K562 (cell line): ENCODE results near the gene CCSER1. TPM values are rescaled to one million over a fixed set of nuclear protein-coding genes. Genes with fewer than 3 reads are reported as not detected.

Experiments
- ATAC-seq: fragments of 200-7000 bp; cut with Tn5 transposase; 3 replicates; pipeline ENCODE4 v1.9.1; 2020; ENCODE audit warnings: moderate library complexity
- BruUV-seq: library from RNA; stranded (reverse); fragments of 400-500 nt; replicated peaks from 2 replicates; lab custom pipeline; 2021; lab: Mats Ljungman, UMichigan
- CTCF ChIA-PET: fragments of 300-600 bp; formaldehyde crosslinking; extraction: SDS; loops from one replicate; lab custom pipeline; 2021; ENCODE audit warnings: low intra/inter-chr PET ratio; lab: Yijun Ruan, JAX
- POLR2A ChIA-PET: fragments of 300-600, 350-650 bp; sonication (Branson Sonifier 250); formaldehyde crosslinking; extraction: SDS; loops from one replicate; lab custom pipeline; 2021; ENCODE audit warnings: antibody characterized with exemption, inconsistent platforms; lab: Yijun Ruan, JAX
- DNase-seq, 4 experiments: peaks; one replicate each; pipeline versions ENCODE4 v3.0.0 to v3.0.0-alpha.2; 2011 to 2018; ENCODE audit warnings: low spot score in 3 of 4, mixed read lengths in 3 of 4; ENCODE audit errors: extremely low read depth in 1 of 4
- FAIRE-seq: peaks from 2 replicates; lab custom pipeline; 2011; peaks lifted over from hg19 to GRCh38; lab: Jason Lieb, UNC
- H2AFZ ChIP-seq: 2 replicates; pipeline ENCODE4 v1.6.0; 2011; ENCODE audit warnings: low read depth, low read length, control low read depth, inconsistent platforms
- H3K27ac ChIP-seq: fragments of 200-600 bp; 3 replicates; pipeline ENCODE4 v1.8.0; 2011; ENCODE audit warnings: low read depth, mild to moderate bottlenecking, control low read depth, inconsistent platforms, low read length, moderate library complexity, mixed read lengths; ENCODE audit errors: extremely low read depth
- H3K27me3 ChIP-seq, 2 experiments: fragments of 300-600 bp in 1 of 2; 2 replicates in 1 of 2; 3 replicates in 1 of 2; pipeline versions ENCODE4 v1.6.0 to v1.8.0; 2011; ENCODE audit warnings: inconsistent platforms in 2 of 2, low read length in 2 of 2, mild to moderate bottlenecking in 1 of 2, mixed read lengths in 1 of 2, moderate library complexity in 1 of 2; ENCODE audit not compliant: control insufficient read depth in 2 of 2, insufficient read depth in 2 of 2
- H3K36me3 ChIP-seq: fragments of 300-600 bp; 3 replicates; pipeline ENCODE4 v1.8.0; 2011; ENCODE audit warnings: mild to moderate bottlenecking, low read length, inconsistent platforms; ENCODE audit not compliant: control insufficient read depth, insufficient read depth
- H3K4me1 ChIP-seq, 2 experiments: fragments of 200-600 bp in 1 of 2; replicated peaks in 1 of 2; 2 replicates in 1 of 2; 3 replicates in 1 of 2; pipeline versions ENCODE4 v1.5.1 to v1.8.0; 2011; ENCODE audit warnings: inconsistent platforms in 2 of 2, low read length in 2 of 2, mild to moderate bottlenecking in 1 of 2, mixed read lengths in 1 of 2, moderate library complexity in 1 of 2; ENCODE audit not compliant: control insufficient read depth in 2 of 2, insufficient read depth in 2 of 2
- H3K4me2 ChIP-seq: 2 replicates; pipeline ENCODE4 v1.6.1; 2011; ENCODE audit warnings: low read length, control low read depth, inconsistent platforms, mixed read lengths; ENCODE audit not compliant: insufficient read depth
- H3K4me3 ChIP-seq: fragments of 200-600 bp; sonication (generic), shearing (Covaris generic); 2 replicates; pipeline ENCODE4 v1.5.1; 2016; ENCODE audit warnings: control low read depth, inconsistent platforms
- H3K79me2 ChIP-seq: fragments of 200-600 bp; 3 replicates; pipeline ENCODE4 v1.8.0; 2011; ENCODE audit warnings: low read length, inconsistent platforms; ENCODE audit not compliant: control insufficient read depth, insufficient read depth
- H3K9ac ChIP-seq, 2 experiments: 2 replicates each; pipeline versions ENCODE4 v1.6.0 to v1.6.1; 2011; ENCODE audit warnings: low read depth in 2 of 2, low read length in 2 of 2, control low read depth in 1 of 2, inconsistent platforms in 1 of 2, mild to moderate bottlenecking in 1 of 2, mixed read lengths in 1 of 2; ENCODE audit not compliant: insufficient read depth in 1 of 2
- H3K9me1 ChIP-seq: one replicate; pipeline ENCODE4 v1.6.0; 2011; ENCODE audit warnings: inconsistent platforms, mild to moderate bottlenecking, low read length, moderate library complexity; ENCODE audit not compliant: control insufficient read depth, insufficient read depth
- H3K9me3 ChIP-seq: replicated peaks from 2 replicates; pipeline ENCODE4 v1.5.1; 2011; ENCODE audit warnings: low read depth, low read length, inconsistent platforms; ENCODE audit not compliant: control insufficient read depth, insufficient read depth
- H4K20me1 ChIP-seq: replicated peaks from 2 replicates; pipeline ENCODE4 v1.6.1; 2011; ENCODE audit warnings: low read length, inconsistent platforms, mixed read lengths; ENCODE audit not compliant: control insufficient read depth, insufficient read depth
- BMI1 ChIP-seq: fragments of 150-350 bp; IDR thresholded peaks from 2 replicates; pipeline ENCODE4 v1.6.1; 2014; ENCODE audit warnings: low read length
- CBX2 ChIP-seq: fragments of 200-600 bp; sonication (generic); IDR thresholded peaks from one replicate; pipeline ENCODE4 v1.6.1; 2012; ENCODE audit warnings: mild to moderate bottlenecking, low read length, inconsistent platforms; ENCODE audit not compliant: insufficient read depth, poor library complexity, severe bottlenecking
- CTBP1 ChIP-seq: fragments of 450-650 bp; IDR thresholded peaks from 2 replicates; pipeline ENCODE4 v1.6.1; 2016; ENCODE audit warnings: borderline replicate concordance
- DDX20 ChIP-seq: fragments of 450-650 bp; IDR thresholded peaks from 2 replicates; pipeline ENCODE4 v1.6.1; 2016; ENCODE audit warnings: missing genetic modification characterization, low read depth, mild to moderate bottlenecking, missing compliant biosample characterization, moderate library complexity
- DNMT1 ChIP-seq: fragments of 450-650 bp; IDR thresholded peaks from 2 replicates; pipeline ENCODE4 v1.6.1; 2016; ENCODE audit warnings: antibody characterized with exemption, mild to moderate bottlenecking
- GTF2B ChIP-seq: IDR thresholded peaks from 2 replicates; pipeline ENCODE4 v1.6.1; 2011; ENCODE audit not compliant: insufficient read length; ENCODE audit errors: extremely low read depth
- HDAC1 ChIP-seq, 2 experiments: fragments of 450-650 bp; IDR thresholded peaks; 2 replicates each; pipeline ENCODE4 v1.6.1; 2016 to 2017; ENCODE audit warnings: inconsistent platforms in 1 of 2, mild to moderate bottlenecking in 1 of 2, moderate library complexity in 1 of 2
- HEY1 ChIP-seq: fragments of 250-450 bp; sonication (Bioruptor Pico); IDR thresholded peaks from 2 replicates; pipeline ENCODE4 v1.5.0; 2020; ENCODE audit warnings: mild to moderate bottlenecking, moderate library complexity, borderline replicate concordance
- HLTF ChIP-seq: fragments of 450-650 bp; IDR thresholded peaks from 2 replicates; pipeline ENCODE4 v1.6.1; 2016
- HOXB6 ChIP-seq: fragments of 250-450 bp; sonication (Bioruptor Pico); IDR thresholded peaks from 2 replicates; pipeline ENCODE4 v1.5.1; 2022; ENCODE audit warnings: mild to moderate bottlenecking, borderline replicate concordance
- NFIC ChIP-seq: fragments of 450-650 bp; IDR thresholded peaks from 2 replicates; pipeline ENCODE4 v1.6.1; 2017; ENCODE audit warnings: mild to moderate bottlenecking, inconsistent platforms
- PHB2 ChIP-seq: fragments of 450-650 bp; IDR thresholded peaks from 2 replicates; pipeline ENCODE4 v1.6.1; 2017; ENCODE audit warnings: low read depth
- RAD21 ChIP-seq, 2 experiments: fragments of 250-450 bp in 1 of 2; fragments of 450-650 bp in 1 of 2; sonication (Bioruptor Pico) in 1 of 2; formaldehyde crosslinking in 1 of 2; IDR thresholded peaks in 1 of 2; conservative IDR thresholded peaks in 1 of 2; 2 replicates each; pipeline versions ENCODE4 v1.4.0 to v1.8.0; 2020 to 2022; ENCODE audit warnings: mild to moderate bottlenecking in 2 of 2, moderate library complexity in 1 of 2
- RBFOX2 ChIP-seq: fragments of 200-400 bp; formaldehyde crosslinking; IDR thresholded peaks from 2 replicates; pipeline ENCODE4 v1.6.1; 2017; ENCODE audit warnings: low read depth, mild to moderate bottlenecking, low read length, moderate library complexity
- RHOXF2B ChIP-seq: fragments of 250-450 bp; sonication (Bioruptor Pico); conservative IDR thresholded peaks from 2 replicates; pipeline ENCODE4 v1.5.1; 2021
- THRB ChIP-seq: fragments of 450-650 bp; formaldehyde crosslinking; conservative IDR thresholded peaks from 2 replicates; pipeline ENCODE4 v1.4.0; 2022; ENCODE audit warnings: mild to moderate bottlenecking, missing genetic modification characterization
- ZC3H4 ChIP-seq: sonication (generic); formaldehyde crosslinking; IDR thresholded peaks from 2 replicates; pipeline ENCODE4 v1.9.0; 2021; ENCODE audit warnings: missing genetic modification reagents, borderline replicate concordance
- WGBS: fragments of 100-300 bp; shearing (Covaris generic); methylation state at CpG from one replicate; pipeline ENCODE4 v1.1.6; 2016; ENCODE audit warnings: low coverage, mixed read lengths; ENCODE audit not compliant: insufficient coverage; ENCODE audit errors: missing lambda C conversion rate; 5-methylcytosine and 5-hydroxymethylcytosine counted together
- in situ Hi-C: fragments of 300-500 bp; cut with MboI; formaldehyde crosslinking; loops from 4 replicates; pipeline ENCODE4 v1.15.0; 2018; ENCODE audit warnings: inconsistent platforms, mixed read lengths
- intact Hi-C: fragments of 100-400 bp; cut with micrococcal nuclease; formaldehyde crosslinking; loops from 2 replicates; pipeline ENCODE4 v1.14.2; 2022
- polyA plus RNA-seq, 8 experiments: library from polyadenylated mRNA; depleted of rRNA in 4 of 8; stranded (reverse) in 5 of 8; unstranded in 3 of 8; fragments of >200 nt; fragmentation: Nextera tagmentation in 2 of 8; fragmentation: Illumina TruSeq in 1 of 8; extraction: Ambion mirVana in 2 of 8; extraction: Trizol in 1 of 8; gene quantifications; 2 replicates each; pipeline versions ENCODE4 v1.2.1 to v1.2.3, GENCODE V29; 2011 to 2014; ENCODE audit warnings: inconsistent platforms in 1 of 8, missing spikeins in 1 of 8
- total RNA-seq, 7 experiments: library from RNA; depleted of rRNA in 6 of 7; stranded (reverse); fragments of >200 nt in 6 of 7; fragmentation: Illumina TruSeq in 2 of 7; extraction: Trizol in 2 of 7; gene quantifications; 2 replicates each; pipeline versions ENCODE4 v1.2.1 to v1.2.3, GENCODE V29; 2011 to 2021; ENCODE audit warnings: low replicate concordance in 1 of 7

The CCSER1 gene
- total and polyA plus RNA-seq, 9 of the 15 experiments (the other 6 are each of a cell fraction or from before 2014, with no cell fraction given), result not detected

- H3K36me3 ChIP-seq, result no peaks in the 10 kb centered on the region
- no peak overlapping the region for H3K27ac ChIP-seq
- H3K9me1 ChIP-seq, result no peaks in the 10 kb centered on the region
- H3K27me3 ChIP-seq, result no peaks in the 10 kb centered on the region
- in situ Hi-C loops, result no loop called here
- DNase-seq (no peak), FAIRE-seq (no peak), ATAC-seq (no peak)
- intact Hi-C loops, result no loop called here
- no peaks in the 10 kb centered on the region for H3K79me2 ChIP-seq
- TF ChIP-seq CBX2 (no peak), RAD21 (CRISPR knock-in tag; conservative IDR thresholded peaks at IDR 0.05 in 1 of 2, IDR thresholded peaks at IDR 0.05 in 1 of 2) (no peak), RBFOX2 (no peak), ZC3H4 (CRISPR knock-in tag) (no peak), HEY1 (CRISPR knock-in tag) (no peak), HDAC1 (IDR thresholded peaks at IDR 0.05) (no peak), BMI1 (no peak), DNMT1 (no peak), HOXB6 (CRISPR knock-in tag) (no peak), PHB2 (no peak), DDX20 (tag) (no peak), RHOXF2B (CRISPR knock-in tag) (no peak), HLTF (no peak), GTF2B (no peak), CTBP1 (no peak), THRB (CRISPR knock-in tag) (no peak), NFIC (no peak)
- WGBS, result 3% methylated on average over 7 of the region's 7 CpGs
- H3K4me1 ChIP-seq, result no peaks in the 10 kb centered on the region
- H3K4me3 ChIP-seq, result no peak overlapping the region
- H3K9ac ChIP-seq, result no peak overlapping the region
- no peaks in the 10 kb centered on the region for H3K9me3 ChIP-seq
- no peak overlapping the region for H3K4me2 ChIP-seq
- CTCF ChIA-PET, result no interaction called here
- H2AFZ ChIP-seq, result no peak overlapping the region
- POLR2A ChIA-PET, result no interaction called here
- no peaks in the 10 kb centered on the region for H4K20me1 ChIP-seq
- BruUV-seq, result no TSS peak
Measured at GRCh38 chr4:90122355-90122748, 4.8 kb upstream of the CCSER1 start.
